NCI-H1436 (cell line): ENCODE results near the gene CDH5.

ENCODE experiments used
- DNase-seq: peaks from one replicate; lab custom pipeline; 2025; lab: John Stamatoyannopoulos, UW

CDH5 gene

GRCh38 chr16:66354034-66354909 is 12.2 kb upstream of the CDH5 start:
- no peak for DNase-seq

GRCh38 chr16:66355526-66355925 is 11.0 kb upstream of the CDH5 start:
- no peak for DNase-seq

- peak; percentile 44 for DNase-seq
Measured at GRCh38 chr16:66357523-66357928, 9.0 kb upstream of the CDH5 start.

DNA sequence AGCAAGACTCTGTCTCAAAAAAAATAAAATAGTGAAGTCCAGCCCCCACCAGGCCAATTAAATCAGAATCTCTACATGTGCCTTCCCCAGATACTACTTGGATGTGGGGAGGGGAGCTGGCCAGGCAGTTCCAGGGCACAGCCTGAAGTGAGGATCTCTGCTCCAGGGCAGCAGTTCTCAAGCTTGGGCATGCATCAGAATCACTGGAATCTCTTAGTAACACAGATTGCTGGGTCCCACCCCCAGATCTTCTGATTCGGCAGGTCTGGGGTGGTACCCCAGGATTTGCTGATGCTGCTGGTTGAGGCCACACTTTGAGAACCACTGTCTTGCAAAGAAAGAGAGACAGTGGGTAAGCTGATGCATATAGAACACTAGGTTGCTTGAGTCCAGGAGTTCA is 8.3 kb upstream of the CDH5 start:
- DNase-seq = no peak

DNA sequence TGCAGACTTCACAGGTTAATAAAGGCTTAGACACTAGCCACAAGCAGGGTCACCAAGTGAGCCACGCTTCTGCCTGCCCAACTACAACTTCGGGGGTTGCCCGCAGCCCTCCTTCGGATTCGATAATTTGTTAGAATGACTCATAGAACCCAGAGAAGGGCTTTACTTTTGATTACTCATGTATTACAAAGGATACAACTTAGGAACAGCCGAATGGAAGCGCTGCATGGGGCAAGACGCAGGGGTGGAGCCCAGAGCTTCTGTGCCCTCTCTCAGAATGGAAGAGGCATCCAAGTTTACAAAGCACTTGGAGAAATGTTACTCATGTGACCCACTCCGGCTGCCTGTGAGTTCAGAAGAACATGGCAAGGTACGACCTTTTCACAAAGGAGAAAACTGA is 7.5 kb upstream of the CDH5 start:
- DNase-seq = no peak

DNA sequence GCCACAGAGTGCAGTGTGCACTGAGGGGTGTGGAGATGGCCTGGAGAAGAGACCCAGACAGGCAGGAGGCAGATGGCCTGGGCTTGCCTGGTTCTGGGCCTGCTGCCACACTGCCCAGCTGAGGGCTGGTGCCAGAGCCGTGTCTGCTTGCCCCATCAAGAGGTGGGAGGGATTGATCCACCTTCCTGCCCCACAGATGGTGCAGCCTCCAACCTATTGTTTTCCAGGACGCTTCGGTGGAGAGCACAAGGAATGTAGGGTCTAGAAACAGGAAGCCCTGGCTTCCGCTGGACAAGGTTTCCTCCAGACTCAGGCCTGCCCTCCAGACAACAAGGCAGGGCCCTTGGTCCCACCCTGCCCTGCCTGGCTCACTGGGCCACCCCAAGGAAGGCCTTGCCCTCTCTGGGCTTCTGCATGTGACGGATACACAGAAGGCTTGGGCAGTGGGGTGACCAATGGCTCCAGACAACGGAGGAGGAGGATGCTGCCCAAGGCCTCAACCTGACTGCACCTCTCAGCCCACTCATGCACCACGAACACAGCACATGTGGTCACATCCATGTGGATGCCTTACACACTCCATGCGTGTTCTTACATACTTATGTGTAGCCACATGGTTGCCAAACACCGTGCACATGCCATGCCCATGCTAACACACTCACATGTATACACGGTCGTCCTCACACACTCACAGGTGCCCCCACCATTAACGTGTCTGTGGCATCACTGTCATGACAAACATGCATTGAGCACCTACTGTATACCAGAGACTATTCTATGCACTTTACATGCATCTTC is 6.5 kb upstream of the CDH5 start:
- no peak for DNase-seq

- no peak for DNase-seq
Measured at GRCh38 chr16:66360624-66361324, 5.7 kb upstream of the CDH5 start.

GRCh38 chr16:66361604-66362135 is 4.8 kb upstream of the CDH5 start:
- DNase-seq = no peak

DNA sequence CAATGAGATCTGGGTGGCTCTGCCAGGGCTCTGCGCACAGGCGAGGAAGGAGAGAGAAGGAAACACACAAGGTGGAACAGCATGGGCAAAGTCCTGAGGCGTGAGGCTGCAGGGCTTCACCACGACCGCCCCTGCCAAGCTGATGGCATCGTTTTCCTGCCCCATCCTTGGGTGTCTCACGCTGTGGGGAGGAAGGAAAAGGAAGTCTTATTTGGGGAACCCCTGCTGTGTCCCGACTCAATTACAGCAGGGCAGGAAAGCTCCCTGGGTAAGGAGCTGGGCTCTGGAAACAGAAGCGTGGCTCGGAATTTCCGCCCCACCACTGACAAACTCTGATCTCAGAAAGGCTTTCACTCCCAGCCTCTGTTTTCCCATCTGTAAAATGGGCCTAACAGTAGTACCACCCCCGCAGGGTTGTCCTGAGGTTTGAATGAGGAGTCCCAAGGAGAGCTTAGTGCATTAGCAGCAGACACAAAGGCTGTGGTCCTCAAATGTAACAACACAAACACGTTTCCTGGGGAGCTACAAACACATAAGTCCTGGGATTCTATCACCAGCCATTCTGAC is 3.2 kb upstream of the CDH5 start:
- DNase-seq = no peak

DNA sequence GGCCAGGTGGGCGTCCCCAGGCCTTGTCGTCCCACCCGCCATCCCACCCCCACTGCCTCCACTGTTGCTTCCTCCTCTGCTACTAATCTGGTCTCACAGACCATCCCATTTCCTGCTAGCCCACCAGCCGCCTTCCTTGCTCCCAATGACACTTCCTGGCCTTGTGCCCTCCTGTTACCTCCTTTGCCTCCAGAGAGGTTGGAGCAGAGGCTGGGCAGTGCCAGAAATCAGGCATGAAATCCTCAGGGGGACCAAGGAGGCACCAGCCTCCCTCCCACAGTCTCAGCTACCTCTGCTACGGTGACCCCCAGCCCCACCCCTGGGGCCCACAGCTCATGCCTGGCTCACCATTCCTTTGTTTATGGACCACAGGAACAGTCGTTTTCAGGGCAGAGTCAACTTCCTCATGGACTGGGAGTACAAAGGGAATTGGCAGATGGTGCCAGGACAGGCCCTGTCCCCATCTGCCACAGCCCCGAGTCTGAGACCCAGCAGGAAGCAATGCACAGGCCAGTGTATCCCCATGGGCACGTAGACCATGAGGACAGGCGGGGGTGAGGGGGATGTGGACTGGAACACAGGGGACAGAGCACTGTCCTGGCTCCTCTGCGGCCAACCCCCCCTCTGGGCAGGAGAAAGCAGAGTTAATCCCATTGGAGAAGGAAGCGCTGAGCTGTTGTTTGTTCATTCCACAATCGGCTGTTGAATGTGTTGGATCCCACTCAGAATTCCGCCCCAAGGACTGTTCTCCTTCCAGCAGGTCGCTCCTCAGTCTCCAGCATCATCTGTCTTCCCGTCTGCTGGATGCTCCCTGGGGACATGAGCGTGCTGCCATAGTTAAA is 2.2 kb upstream of the CDH5 start:
- no peak for DNase-seq

DNA sequence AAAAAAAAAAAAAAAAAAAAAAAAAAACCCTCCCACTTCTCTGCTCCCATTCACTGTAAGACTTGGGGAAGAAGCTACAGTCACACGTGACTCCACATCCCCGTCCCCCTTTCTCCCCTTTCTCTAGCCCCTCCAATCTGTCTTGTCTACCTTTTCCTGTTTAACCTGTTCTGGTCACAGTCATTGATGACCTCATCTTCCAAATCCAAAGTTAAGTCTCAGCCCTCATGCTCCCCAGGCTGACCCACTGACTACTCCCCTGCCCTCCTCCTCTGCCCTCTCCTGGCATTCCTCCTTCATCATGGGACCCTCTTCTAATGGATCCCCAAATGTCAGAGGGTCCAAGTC is 1.6 kb upstream of the CDH5 start:
- DNase-seq = no peak

GRCh38 chr16:66365651-66366050 is 840 bp upstream of the CDH5 start:
- DNase-seq = no peak

DNA sequence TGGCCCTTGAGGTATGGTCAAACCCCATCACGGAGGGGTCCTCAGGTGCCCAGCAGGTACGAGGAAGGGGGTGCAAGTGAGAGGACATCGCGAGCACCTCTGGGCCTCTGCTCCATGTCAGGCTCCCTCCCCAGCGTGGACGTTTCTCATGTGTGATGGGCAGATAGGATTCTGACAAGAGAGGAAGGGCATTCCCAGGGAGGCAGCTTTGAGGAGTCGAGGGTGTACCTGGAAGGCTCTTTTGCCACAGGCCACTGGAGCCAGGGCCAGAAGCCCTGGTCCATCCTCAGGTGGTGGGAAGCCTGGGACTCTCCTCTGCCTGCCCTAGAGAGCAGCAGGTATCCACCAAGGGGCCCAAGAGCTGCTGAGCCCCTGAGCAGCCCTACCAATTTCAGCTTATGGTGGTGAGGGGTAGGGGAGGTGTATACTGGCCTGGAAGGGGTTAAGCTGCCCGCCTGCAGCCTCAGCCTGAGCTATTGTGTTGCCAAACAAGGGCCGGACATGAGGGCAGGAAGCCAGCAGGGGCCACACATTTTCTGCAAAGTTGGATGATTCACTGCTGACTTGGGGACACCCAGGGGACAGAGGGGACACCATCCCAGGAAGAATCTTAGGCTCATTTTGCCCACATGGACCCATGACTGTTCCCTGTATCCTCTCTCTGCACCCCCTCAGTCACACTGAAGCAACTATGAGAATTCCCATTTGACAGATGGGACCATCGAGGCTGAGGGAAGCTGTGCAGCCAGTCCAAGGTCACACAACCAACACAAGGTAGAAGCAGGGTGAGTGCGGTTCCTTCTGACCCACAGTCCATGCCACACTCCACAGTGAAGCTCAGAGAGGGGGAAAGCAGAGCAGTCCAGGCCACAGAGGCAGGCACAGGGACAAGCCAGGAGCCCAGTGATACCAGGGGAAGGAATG is 1.7 kb downstream of the CDH5 start:
- DNase-seq = no peak

DNA sequence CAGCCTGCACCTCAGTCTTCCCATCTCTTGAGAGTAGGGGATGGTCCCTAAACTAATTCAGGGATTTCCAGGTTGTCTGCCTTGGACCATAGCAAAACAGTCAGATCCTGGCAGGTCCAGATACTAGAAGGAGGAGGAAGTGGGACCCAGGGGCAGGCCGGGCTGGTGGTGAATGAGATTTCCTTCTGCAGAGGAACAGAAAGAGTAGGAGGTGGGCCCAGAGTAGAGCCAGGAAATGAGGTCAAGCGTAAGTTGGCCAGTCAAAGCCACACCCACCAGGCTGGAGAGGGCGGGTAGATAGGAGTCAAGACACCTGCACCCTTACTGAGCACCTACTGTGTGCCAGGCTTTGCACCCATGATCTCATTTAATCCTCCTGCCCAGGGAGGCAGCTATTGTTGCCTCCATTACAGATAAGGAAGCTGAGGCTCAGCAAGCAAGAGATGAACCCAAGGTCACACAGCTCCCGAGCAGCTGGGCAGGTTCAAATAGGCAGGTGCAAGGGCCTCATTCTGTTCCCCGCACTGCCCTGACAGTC is 2.6 kb downstream of the CDH5 start:
- no peak for DNase-seq

GRCh38 chr16:66370786-66371684 is 4.5 kb downstream of the CDH5 start:
- no peak for DNase-seq

DNA sequence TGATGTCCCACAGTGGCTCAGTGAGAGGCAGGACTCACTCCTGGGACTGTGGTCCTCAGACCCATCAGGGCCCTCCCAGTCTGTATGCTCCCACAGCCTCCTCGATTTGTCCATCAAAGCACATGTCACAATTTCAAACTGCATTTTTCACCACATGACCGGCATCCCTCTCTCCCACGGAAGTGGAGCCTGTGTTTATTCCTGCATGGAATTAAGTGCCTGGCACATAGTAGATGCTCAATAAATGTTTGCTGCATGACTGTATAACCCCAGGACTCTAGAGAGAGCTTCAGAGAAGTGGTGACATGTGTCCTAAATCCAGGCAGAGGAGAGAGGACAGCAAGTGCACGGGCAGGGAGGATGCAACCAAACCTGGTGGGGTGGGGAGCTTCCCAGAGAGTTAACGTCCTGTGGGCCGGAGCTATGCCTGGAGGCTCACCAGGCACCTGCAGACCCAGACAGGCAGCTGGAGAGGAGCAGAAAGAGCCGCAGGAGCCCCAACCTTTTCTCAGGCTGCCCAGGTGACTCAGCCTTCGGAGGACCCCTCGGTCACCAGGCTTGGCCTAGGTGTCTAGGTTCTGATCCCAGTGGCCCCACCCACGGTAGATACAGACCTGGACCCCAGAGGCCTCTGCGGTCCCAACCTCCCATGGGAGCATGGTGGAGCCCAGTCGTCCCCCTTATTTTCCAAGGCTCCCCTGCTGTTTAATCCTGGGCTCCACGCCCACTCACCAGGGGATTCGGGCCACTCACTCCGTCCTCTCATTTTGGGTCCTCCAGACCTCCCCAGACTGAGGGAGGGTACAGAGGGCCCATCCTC is 5.8 kb downstream of the CDH5 start:
- DNase-seq = no peak

- DNase-seq = no peak
Measured at GRCh38 chr16:66372898-66373155, 6.3 kb downstream of the CDH5 start.

GRCh38 chr16:66373667-66374066 is 7.2 kb downstream of the CDH5 start:
- DNase-seq = no peak
